ENCODE data around the gene COL13A1.

COL13A1 gene

DNA sequence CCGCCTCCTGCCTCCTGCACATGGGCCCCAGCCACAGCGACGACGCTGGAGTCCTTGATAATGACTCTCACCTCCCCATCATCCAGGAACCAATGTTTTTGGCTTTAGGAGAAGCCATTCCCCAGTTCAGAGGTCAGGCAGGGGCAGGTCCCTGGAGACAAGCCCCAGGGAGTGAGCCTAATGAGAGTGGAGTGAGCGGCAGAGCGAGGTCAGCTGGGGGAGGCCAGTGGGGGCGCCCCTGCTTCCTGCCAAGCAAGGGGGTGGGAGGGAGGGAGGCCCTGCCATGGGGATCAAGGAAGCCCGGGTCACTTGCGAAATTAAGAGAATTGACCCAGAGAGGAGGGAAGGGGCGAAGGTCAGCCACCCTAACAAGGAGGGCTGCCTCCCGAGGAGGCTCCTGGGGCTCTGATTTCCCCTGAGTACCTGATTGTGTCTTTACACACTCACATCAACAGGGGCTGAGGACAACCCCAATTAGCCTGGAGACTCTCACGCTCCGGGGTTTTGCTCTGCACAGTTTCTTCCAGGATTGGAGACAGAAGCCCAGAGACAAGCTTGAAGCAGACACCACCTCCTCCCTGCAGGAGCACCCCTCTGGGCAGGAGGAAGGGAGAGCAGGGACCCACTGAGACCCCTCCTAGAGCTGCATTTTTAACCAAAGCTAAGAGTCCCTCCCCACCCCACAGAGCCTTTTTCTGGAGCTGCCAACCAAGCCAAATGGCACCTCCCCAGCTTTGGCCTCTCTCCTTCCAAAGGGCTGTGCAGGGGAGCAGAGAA lies 112.1 kb downstream of the COL13A1 start:
- DNase-seq: no peak

DNA sequence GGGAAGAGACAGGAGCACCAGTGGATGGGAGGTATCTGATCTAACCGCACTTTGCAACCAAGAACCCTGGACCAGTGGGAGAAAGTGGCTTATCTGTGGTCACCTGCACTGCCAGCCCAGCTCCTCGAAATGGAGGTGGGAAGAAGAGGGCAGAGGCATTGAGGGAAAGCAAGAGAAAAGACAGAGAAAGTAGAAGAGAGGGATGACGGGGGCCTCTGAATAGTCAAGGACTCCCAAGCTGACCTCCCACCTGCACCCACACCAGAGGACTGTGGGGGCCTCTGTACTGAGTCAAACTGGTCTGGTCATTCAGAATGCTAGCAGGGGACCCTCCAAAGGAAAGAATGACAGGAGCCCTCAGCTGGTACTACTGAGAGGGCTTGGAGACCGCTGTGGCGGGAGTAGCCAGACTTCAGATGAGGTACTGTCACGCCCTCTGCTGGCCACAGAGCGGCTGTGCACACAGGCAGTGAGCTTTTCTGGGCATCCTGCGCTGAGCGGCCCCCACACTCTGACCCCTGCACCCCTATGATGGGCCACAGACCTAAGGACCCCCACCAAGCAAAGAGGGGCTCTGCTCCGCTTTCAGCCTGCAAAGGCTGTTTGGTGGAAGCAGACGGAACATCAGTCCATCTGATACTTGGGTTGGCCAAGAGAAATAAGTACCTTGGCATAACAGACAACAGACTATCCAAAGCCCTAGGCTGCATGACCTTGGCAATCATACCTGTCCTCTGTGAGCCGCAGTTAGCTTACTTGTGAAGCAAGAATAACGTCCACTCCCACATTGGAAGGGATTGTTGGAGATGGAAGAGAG lies 112.9 kb downstream of the COL13A1 start:
- peak; percentile 67 for DNase-seq

GRCh38 chr10:69915215-69915560 lies 113.5 kb downstream of the COL13A1 start:
- no peak for DNase-seq

DNA sequence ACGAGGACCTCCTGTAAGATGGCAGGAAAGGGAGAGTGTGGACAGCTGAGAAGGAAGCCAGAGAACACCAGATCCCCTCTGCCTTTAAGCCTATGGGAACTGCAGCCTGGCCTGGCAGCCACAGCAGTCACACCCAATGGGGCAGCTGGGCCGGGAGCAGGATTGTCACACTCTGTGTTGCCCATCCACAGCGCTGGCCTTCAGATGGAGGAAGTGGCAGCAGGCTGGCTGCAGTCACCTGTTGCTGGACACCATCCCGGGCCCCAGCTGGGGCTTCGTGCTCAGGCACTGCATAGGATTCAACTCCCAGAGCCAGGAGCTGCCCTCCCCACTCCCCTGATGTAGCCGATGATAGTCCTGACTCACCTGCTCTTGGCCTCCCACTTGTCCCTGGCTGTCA lies 114.4 kb downstream of the COL13A1 start:
- DNase-seq: no peak

- DNase-seq: no peak
Measured at GRCh38 chr10:69918036-69918435, 116.3 kb downstream of the COL13A1 start.

GRCh38 chr10:69919250-69919649 lies 117.5 kb downstream of the COL13A1 start:
- no peak for DNase-seq

- DNase-seq: no peak
Measured at GRCh38 chr10:69925111-69925510, 123.4 kb downstream of the COL13A1 start.

- no peak for DNase-seq
Measured at GRCh38 chr10:69928339-69928738, 126.6 kb downstream of the COL13A1 start.

DNA sequence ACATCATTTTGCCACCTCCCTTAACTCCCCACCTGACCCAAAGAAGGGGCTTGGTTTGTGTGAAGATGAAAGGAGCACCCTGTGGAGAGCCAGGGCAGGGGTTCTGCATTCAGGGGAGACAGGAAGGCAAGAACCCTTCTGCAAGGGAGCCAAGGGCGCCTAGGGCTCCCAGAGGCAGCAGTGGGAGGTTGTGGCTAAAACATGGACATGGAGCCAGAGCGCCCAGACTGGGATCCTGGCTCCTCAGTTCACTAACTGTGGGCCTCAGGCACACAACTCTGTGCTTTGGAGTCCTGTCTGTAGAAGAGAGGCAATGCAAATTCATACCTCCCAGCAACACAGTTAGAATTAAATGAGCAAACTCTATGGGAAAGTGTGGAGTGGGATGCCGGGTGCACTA lies 127.9 kb downstream of the COL13A1 start:
- DNase-seq: no peak

GRCh38 chr10:69934768-69935167 lies 133.1 kb downstream of the COL13A1 start:
- no peak for DNase-seq

- DNase-seq: no peak
Measured at GRCh38 chr10:69936091-69936490, 134.4 kb downstream of the COL13A1 start.

GRCh38 chr10:69938541-69938991 lies 136.9 kb downstream of the COL13A1 start:
- no peak for DNase-seq

GRCh38 chr10:69939061-69939460 lies 137.4 kb downstream of the COL13A1 start:
- DNase-seq: no peak

- DNase-seq: no peak
Measured at GRCh38 chr10:69939481-69939880, 137.8 kb downstream of the COL13A1 start.

DNA sequence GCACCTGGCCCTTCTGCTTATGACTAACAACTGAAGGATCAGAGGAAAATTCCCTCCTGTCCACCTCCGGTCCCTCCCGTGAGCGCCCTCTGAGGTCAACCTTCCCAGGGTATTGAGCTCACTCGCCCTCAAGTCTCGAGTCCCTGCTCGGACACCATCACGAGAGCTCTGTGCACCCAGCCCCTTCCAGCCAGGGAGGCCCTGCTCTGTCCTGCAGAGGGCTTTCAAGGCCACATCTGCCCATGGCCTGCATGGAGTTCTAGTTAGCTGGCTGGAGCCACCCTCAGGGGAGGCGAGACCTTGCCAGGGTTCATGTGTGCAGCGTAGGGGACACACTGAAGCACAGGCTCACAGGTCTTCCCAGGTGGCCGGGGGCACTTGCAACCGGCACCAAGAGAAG lies 140.0 kb downstream of the COL13A1 start:
- no peak for DNase-seq

DNA sequence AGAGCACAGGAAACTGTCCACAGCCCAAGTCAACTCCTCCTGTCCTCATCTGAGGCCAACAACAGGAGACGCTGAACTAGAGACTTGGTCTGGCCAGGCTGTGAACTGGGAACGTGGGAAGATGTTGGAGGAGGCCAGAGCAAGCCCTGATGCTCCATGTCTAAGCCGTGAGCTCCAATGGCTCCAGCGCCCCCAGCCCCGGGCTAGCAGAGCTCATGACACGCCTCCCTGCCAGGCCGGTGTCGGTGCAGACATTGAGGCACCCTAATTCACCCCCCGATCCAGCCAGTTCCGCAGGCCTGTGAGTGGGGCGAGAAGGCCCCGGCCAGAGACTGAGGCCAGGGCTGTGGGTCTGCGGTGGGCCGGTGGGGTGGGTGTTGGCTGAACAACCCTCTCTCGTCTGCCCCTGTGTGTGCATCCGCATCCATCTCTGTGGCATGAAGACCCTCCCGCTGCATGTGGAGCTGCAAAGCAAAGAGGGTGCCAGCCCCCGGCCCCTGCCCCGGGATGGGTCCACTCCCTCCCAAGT lies 141.7 kb downstream of the COL13A1 start:
- no peak for DNase-seq

DNA sequence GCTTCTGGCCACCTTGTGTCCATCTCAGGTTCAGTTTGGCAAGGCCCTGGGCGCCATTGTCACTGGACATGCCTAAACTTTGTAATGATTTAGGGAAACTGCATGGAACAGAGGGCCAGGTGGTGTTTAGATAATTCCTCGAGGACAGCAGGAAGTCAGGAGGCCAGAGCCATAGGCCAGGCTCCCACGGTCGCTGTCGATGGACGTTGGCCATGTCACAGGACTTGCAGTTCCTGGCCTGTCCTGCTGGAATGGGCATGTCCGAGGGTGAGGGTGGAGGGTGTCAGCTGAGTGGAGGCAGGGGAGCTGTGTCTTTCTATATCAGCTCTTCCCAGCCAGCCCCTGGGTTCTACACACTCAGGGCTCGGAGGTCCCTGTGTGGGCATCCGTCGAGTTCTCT lies 143.1 kb downstream of the COL13A1 start:
- no peak for DNase-seq

DNA sequence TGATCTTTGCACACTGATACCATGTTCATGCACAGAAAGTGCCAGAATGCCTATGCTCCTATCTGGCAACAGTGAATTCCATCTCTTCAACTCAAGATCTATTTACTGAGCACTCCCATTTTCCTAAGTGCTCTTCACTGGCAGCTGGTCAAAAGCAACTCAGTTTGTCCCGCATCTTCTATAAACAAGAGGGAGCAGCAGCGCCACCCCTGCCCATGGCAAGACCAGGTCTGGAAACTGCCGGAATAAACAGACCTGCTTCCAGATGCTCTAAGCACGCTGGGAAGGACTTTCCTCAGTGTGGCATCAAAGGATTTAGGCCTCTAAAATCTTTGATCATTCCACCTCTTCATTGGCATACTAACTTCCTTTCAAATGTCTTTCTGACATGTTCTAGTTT lies 146.6 kb downstream of the COL13A1 start:
- DNase-seq: no peak

- no peak for DNase-seq
Measured at GRCh38 chr10:69949770-69950169, 148.1 kb downstream of the COL13A1 start.

- no peak for DNase-seq
Measured at GRCh38 chr10:69951658-69952057, 150.0 kb downstream of the COL13A1 start.

DNA sequence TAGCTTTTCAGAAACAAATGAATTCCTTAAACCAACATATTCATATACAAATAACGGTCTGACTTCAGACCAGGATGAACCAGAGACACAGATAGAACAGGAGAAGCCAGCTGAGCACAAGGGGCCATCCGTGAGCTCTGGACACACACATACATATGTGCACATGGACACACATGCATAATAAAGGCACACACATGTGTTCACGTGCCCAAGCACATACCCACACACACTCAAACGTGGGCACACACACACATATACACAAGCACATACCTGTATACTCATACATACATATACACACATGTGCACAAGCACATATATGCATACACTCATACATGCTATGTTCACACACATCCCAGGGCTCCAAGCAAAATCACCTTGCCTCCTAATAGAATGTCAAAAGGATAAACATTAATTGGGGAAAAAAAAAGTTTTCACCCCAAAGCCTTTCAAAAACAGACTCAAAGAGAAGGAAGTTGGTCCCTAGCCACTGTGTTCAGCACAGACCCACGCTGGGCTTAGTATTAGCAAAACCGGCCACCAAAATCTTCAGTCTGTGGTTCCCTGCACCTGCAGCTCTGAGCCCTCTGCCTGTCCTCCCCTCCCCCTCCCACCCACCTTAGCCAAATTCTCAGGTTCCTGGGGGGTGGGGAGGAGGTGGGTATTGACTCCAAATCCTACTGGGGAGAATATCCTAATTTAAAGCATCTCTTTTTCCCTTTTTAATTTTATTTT lies 150.5 kb downstream of the COL13A1 start:
- DNase-seq: no peak

DNA sequence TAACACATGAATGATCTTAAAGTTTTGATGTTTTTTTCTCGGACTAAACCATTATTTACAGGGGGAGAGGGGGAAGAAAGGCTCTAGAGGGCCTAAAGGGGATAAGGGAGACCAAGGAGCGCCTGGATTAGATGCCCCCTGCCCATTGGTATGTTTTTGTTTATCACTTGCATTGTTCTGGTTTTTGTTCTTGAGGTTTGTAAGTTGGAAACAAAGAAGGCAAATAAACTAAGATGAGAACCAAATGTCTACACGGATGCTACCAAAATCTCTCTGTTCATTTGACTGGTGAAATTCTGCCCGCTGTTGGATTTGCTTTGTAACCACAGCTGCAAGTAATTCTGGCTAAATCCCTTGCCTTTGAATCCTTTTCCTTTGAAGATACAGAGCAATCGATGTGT lies 151.1 kb downstream of the COL13A1 start:
- DNase-seq: peak; percentile 25

GRCh38 chr10:69953851-69954250 lies 152.1 kb downstream of the COL13A1 start:
- no peak for DNase-seq

Measured in fibroblast of upper back skin (primary cell).